Endothelial cell of umbilical vein (primary cell): ENCODE measurements around the gene GPR157. TPM values are rescaled to one million over a fixed set of nuclear protein-coding genes. Genes with fewer than 3 reads are reported as not detected.

Experiments used
- BruUV-seq: library from RNA; stranded (reverse); fragments of 400-500 nt; replicated peaks from 2 replicates; lab custom pipeline; 2021; lab: Mats Ljungman, UMichigan
- CTCF ChIA-PET: fragments of 300-600, 350-600 bp; sonication (Branson Sonifier 250); formaldehyde crosslinking; loops from one replicate; lab custom pipeline; 2021; ENCODE audit warnings: antibody characterized with exemption, inconsistent platforms; lab: Charles Lee
- POLR2A ChIA-PET: fragments of 300-600, 350-600 bp; sonication (Branson Sonifier 250); formaldehyde crosslinking; loops from one replicate; lab custom pipeline; 2021; ENCODE audit warnings: antibody characterized with exemption, inconsistent platforms; lab: Charles Lee
- DNase-seq: peaks from one replicate; pipeline ENCODE4 v3.0.0-alpha.2; 2011; ENCODE audit warnings: low read depth, low spot score
- FAIRE-seq: peaks from 2 replicates; lab custom pipeline; 2011; peaks lifted over from hg19 to GRCh38; lab: Jason Lieb, UNC
- H2AFZ ChIP-seq: 2 replicates; pipeline ENCODE4 v1.6.0; 2012; ENCODE audit warnings: low read depth, low read length, control low read depth, inconsistent platforms
- H3K27ac ChIP-seq: 2 replicates; pipeline ENCODE4 v1.5.1; 2011; ENCODE audit warnings: low read depth, mild to moderate bottlenecking, control low read depth, low read length, moderate library complexity; ENCODE audit not compliant: insufficient read depth
- H3K27me3 ChIP-seq, 2 experiments: 2 replicates each; pipeline versions ENCODE4 v1.6.0 to v1.6.1; 2011; ENCODE audit warnings: low read length in 2 of 2, mixed read lengths in 1 of 2; ENCODE audit not compliant: control insufficient read depth in 2 of 2, insufficient read depth in 2 of 2
- H3K36me3 ChIP-seq, 2 experiments: 2 replicates in 1 of 2; 3 replicates in 1 of 2; pipeline ENCODE4 v1.5.1; 2011; ENCODE audit warnings: low read length in 2 of 2, mild to moderate bottlenecking in 1 of 2, moderate library complexity in 1 of 2; ENCODE audit not compliant: control insufficient read depth in 2 of 2, insufficient read depth in 2 of 2; ENCODE audit errors: extremely low read depth in 1 of 2
- H3K4me1 ChIP-seq: 3 replicates; pipeline ENCODE4 v1.5.1; 2011; ENCODE audit warnings: mild to moderate bottlenecking, low read length; ENCODE audit not compliant: control insufficient read depth, insufficient read depth; ENCODE audit errors: extremely low read depth
- H3K4me2 ChIP-seq: 2 replicates; pipeline ENCODE4 v1.6.1; 2011; ENCODE audit warnings: low read length, control low read depth, mixed read lengths; ENCODE audit not compliant: insufficient read depth
- H3K4me3 ChIP-seq, 3 experiments: fragments of 200-600 bp in 1 of 3; sonication (generic), shearing (Covaris generic) in 1 of 3; replicated peaks in 1 of 3; 2 replicates each; pipeline ENCODE4 v1.5.1; 2011 to 2016; ENCODE audit warnings: control low read depth in 3 of 3, low read length in 3 of 3, mild to moderate bottlenecking in 2 of 3, inconsistent platforms in 1 of 3, low read depth in 1 of 3, moderate library complexity in 1 of 3; ENCODE audit not compliant: insufficient read depth in 1 of 3
- H3K79me2 ChIP-seq: 2 replicates; pipeline ENCODE4 v1.6.0; 2012; ENCODE audit warnings: low read length, inconsistent platforms; ENCODE audit not compliant: control insufficient read depth, insufficient read depth
- H3K9ac ChIP-seq: replicated peaks from 2 replicates; pipeline ENCODE3; 2011; ENCODE audit warnings: low read length, control low read depth; ENCODE audit not compliant: insufficient read depth; ENCODE audit errors: extremely low read depth
- H3K9me1 ChIP-seq: replicated peaks from 3 replicates; pipeline ENCODE4 v1.6.0; 2011; ENCODE audit warnings: mild to moderate bottlenecking, low read length; ENCODE audit not compliant: control insufficient read depth, insufficient read depth; ENCODE audit errors: extremely low read depth
- H3K9me3 ChIP-seq: replicated peaks from 2 replicates; pipeline ENCODE4 v1.5.1; 2012; ENCODE audit warnings: low read length, inconsistent platforms; ENCODE audit not compliant: control insufficient read depth, insufficient read depth
- H4K20me1 ChIP-seq: replicated peaks from 2 replicates; pipeline ENCODE3; 2011; ENCODE audit warnings: mild to moderate bottlenecking, low read length; ENCODE audit not compliant: control insufficient read depth, insufficient read depth; ENCODE audit errors: extremely low read depth
- CTCF ChIP-seq, 2 donors: IDR thresholded peaks; 1 replicate in 1 of 2; 2 replicates in 1 of 2; pipeline ENCODE4 v1.5.1; 2011; ENCODE audit warnings: low read length in 2 of 2, mild to moderate bottlenecking in 2 of 2, moderate library complexity in 2 of 2, control low read depth in 1 of 2, inconsistent platforms in 1 of 2, low read depth in 1 of 2; ENCODE audit not compliant: insufficient read depth in 1 of 2; ENCODE audit errors: extremely low read depth in 1 of 2
- EZH2 ChIP-seq: IDR thresholded peaks from 2 replicates; pipeline ENCODE4 v1.6.1; 2012; ENCODE audit warnings: borderline replicate concordance, low read depth, mild to moderate bottlenecking, moderate library complexity, low read length, inconsistent platforms; ENCODE audit not compliant: severe bottlenecking
- FOS ChIP-seq: IDR thresholded peaks from 2 replicates; pipeline ENCODE4 v1.6.1; 2011; ENCODE audit warnings: mild to moderate bottlenecking, low read length, moderate library complexity, borderline replicate concordance; ENCODE audit not compliant: insufficient read depth
- GATA2 ChIP-seq: IDR thresholded peaks from 2 replicates; pipeline ENCODE4 v1.7.0; 2011; ENCODE audit warnings: low read depth, mild to moderate bottlenecking, moderate library complexity, mixed read lengths, low read length; ENCODE audit not compliant: insufficient read length, insufficient read depth
- JUN ChIP-seq: IDR thresholded peaks from 2 replicates; pipeline ENCODE4 v1.6.1; 2011; ENCODE audit warnings: borderline replicate concordance, low read depth; ENCODE audit not compliant: insufficient read length, insufficient read depth
- MAX ChIP-seq: IDR thresholded peaks from 2 replicates; pipeline ENCODE4 v1.6.1; 2011; ENCODE audit not compliant: insufficient read depth, insufficient read length
- MYC ChIP-seq: IDR thresholded peaks from one replicate; pipeline ENCODE4 v1.6.1; 2011; ENCODE audit warnings: mild to moderate bottlenecking, low read depth, low read length
- POLR2A ChIP-seq: IDR thresholded peaks from 2 replicates; pipeline ENCODE4 v1.6.1; 2012; ENCODE audit warnings: low read depth, mild to moderate bottlenecking, control low read depth, low read length
- POLR2AphosphoS5 ChIP-seq: IDR thresholded peaks from 2 replicates; pipeline ENCODE4 v1.6.1; 2012; ENCODE audit warnings: low read depth, mild to moderate bottlenecking, control low read depth, low read length, moderate library complexity; ENCODE audit not compliant: insufficient read depth
- dilution Hi-C: fragments of 300-500 bp; cut with MboI; formaldehyde crosslinking; loops from one replicate; pipeline ENCODE4 v1.15.0; 2019; ENCODE audit warnings: low sequenced_read_pairs; ENCODE audit not compliant: extremely low pct_ligation_motif_present
- intact Hi-C: fragments of 100-400 bp; cut with micrococcal nuclease; formaldehyde crosslinking; loops from one replicate; pipeline ENCODE4 v1.10.0; 2022
- polyA plus RNA-seq, 4 experiments: library from polyadenylated mRNA; depleted of rRNA in 3 of 4; stranded (reverse) in 3 of 4; unstranded in 1 of 4; fragments of >200 nt; gene quantifications; 2 replicates each; pipeline versions ENCODE4 v1.2.1 to v1.2.3, GENCODE V29; 2011 to 2012; ENCODE audit warnings: missing spikeins in 1 of 4
- total RNA-seq: library from RNA; stranded (reverse); gene quantifications from 2 replicates; pipeline ENCODE4 v1.2.3, GENCODE V29; 2021

The GPR157 gene
- total and polyA plus RNA-seq, 2 donors (not counting 3 experiments of a cell fraction or from before 2014, with no cell fraction given) = 1.0 to 6.5 TPM

- no peaks in the 10 kb centered on the region for H3K27me3 ChIP-seq
- H3K79me2 ChIP-seq = no peaks in the 10 kb centered on the region
- H3K4me1 ChIP-seq = peaks cover 3% of the 10 kb centered on the region
- H3K27ac ChIP-seq = no peak overlapping the region
- H4K20me1 ChIP-seq = no peaks in the 10 kb centered on the region
- no peak overlapping the region for H2AFZ ChIP-seq
- no peaks in the 10 kb centered on the region for H3K9me3 ChIP-seq
- ChIA-PET POLR2A (no interaction called here), CTCF (interaction anchor here (0.8 to 1.8 kb wide), 4 partner anchors 9 to 125 kb away, joined by 3 to 5 read pairs (median 4); no protein-coding TSS in a partner anchor)
- no peak overlapping the region for H3K4me3 ChIP-seq
- intact Hi-C loops = no loop called here
- FAIRE-seq (peak; percentile 97), DNase-seq (peak; percentile 68)
- no TSS peak for BruUV-seq
- no peak overlapping the region for H3K4me2 ChIP-seq
- TF ChIP-seq MYC = peak; percentile 96
- peak; percentile 57 for TF ChIP-seq POLR2AphosphoS5
- peak; percentile 82 for TF ChIP-seq MAX
- TF ChIP-seq POLR2A = no peak
- TF ChIP-seq FOS = peak; percentile 78
- no peak overlapping the region for H3K9ac ChIP-seq
- dilution Hi-C loops = no loop called here
- no peaks in the 10 kb centered on the region for H3K9me1 ChIP-seq
- no peaks in the 10 kb centered on the region for H3K36me3 ChIP-seq
Measured at GRCh38 chr1:9066945-9067807, 61.7 kb downstream of the GPR157 start.

GRCh38 chr1:9065213-9065751, 63.6 kb downstream of the GPR157 start:
- TF ChIP-seq MAX = no peak
- TF ChIP-seq CTCF (IDR thresholded peaks at IDR 0.05; ENCODE audit: extremely low read depth in 1 of 2, insufficient read depth in 1 of 2, low read depth in 1 of 2, low read length in 2 of 2) = no peak
- TF ChIP-seq GATA2 = no peak
- TF ChIP-seq JUN = no peak
- no peak for TF ChIP-seq POLR2AphosphoS5
- no peak for TF ChIP-seq POLR2A
- no peak for TF ChIP-seq EZH2
- no peak for TF ChIP-seq FOS
- TF ChIP-seq MYC = no peak
- BruUV-seq = no TSS peak
- Histone ChIP-seq H3K27me3 (no peaks in the 10 kb centered on the region), H3K4me2 (no peak overlapping the region), H3K4me3 (no peak overlapping the region), H3K79me2 (no peaks in the 10 kb centered on the region), H3K9me1 (no peaks in the 10 kb centered on the region), H3K27ac (no peak overlapping the region), H3K4me1 (peaks cover 3% of the 10 kb centered on the region), H2AFZ (no peak overlapping the region), H3K9ac (no peak overlapping the region), H3K36me3 (no peaks in the 10 kb centered on the region), H3K9me3 (no peaks in the 10 kb centered on the region), H4K20me1 (no peaks in the 10 kb centered on the region)
- ChIA-PET POLR2A (no interaction called here), CTCF (interaction anchor here (1.7 to 2.4 kb wide), 2 partner anchors 9 to 60 kb away, joined by 3 to 10 read pairs; no protein-coding TSS in a partner anchor)
- intact Hi-C loops = no loop called here
- no peak for DNase-seq
- dilution Hi-C loops = no loop called here
- FAIRE-seq = no peak
